GM21576 (cell line): ENCODE results near the gene DCANP1.
A peak's percentile ranks its signal among the peaks of the same experiment; 100 is the strongest.

Source experiments
- ATAC-seq: cut with Tn5 transposase; IDR thresholded peaks from one replicate; pipeline ENCODE4 v1.9.1; 2021; ENCODE audit warnings: mild to moderate bottlenecking, moderate library complexity; ENCODE audit not compliant: unreplicated experiment

The DCANP1 gene

DNA sequence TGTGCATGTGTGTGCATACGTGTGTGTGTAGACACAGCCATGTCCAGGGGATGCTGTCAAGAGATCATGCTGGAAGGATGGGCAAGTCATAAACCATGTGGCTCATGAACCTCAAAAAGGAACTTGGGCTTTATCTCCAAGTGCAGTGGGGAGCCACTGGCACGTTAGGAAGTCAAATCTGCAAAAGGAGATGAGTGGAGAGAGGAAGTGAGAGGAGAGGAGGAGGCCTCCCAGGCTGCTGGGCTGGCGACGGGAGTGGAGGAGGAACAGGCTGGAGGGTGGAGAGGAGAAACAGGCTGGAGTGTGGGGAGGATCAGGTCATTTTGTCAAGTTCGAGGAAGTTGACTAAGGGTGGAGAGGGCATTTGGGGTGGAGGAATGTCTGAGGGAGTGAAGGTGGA lies 34.2 kb upstream of the DCANP1 start:
- no peak for ATAC-seq

- no peak for ATAC-seq
Observed at GRCh38 chr5:135480511-135480910, 33.4 kb upstream of the DCANP1 start.

DNA sequence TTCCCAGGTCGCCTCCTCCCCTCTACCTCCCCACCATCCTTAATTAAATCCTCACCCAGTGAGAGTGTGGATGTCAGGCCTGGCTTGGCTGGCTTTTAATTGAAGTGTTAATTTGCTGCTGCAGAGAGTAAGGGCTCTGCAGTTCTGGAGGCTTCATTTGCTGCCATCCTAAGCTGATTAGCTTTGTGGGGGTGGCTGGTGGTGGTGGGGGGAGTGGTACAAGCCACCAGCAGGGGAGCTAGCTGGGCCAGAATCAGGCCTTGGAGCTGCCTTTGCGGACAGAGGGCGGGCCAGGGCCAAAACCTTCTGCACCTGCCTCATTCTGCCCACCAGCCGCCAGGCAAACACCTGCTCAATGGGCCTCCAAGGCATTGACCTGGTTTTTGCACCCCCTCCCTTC lies 31.8 kb upstream of the DCANP1 start:
- no peak for ATAC-seq

- no peak for ATAC-seq
Observed at GRCh38 chr5:135477613-135478066, 30.5 kb upstream of the DCANP1 start.

GRCh38 chr5:135476615-135477581 lies 29.8 kb upstream of the DCANP1 start:
- no peak for ATAC-seq

DNA sequence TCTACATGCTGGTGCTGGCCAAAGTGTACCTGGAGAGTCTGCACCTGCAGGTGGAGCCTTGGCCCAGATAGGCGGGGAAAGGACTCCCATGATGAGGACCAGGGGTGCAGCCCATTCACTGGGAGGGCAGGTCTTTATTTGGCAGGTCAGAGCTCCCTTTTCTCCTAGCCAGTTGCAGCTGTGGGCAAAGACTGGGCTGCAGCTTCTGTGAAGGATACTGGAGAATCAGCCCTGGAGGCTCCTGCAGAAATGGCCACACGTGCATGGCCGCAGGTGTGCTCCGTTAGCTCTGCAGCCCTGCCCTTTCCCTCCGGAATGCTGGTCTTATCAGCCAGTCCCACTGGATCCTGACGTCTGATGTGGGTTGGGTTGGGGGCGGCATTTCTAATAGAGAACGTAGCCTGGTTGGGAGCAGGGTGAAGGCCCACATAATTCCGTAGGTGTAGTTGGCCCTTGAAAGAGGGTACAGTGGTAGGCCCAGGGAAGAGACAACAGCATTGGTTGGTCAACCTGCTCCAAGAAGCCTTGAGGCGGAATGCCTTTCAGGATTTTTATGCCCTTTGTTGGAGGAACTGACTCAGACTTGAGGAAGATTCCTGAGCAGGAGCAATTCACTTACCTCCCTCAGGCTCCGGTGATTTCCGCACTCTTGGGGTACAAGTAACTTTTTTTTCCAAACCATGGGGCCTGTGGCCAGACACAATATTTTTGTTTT lies 27.0 kb upstream of the DCANP1 start:
- ATAC-seq, result no peak

GRCh38 chr5:135472141-135472540 lies 25.0 kb upstream of the DCANP1 start:
- ATAC-seq, result no peak

DNA sequence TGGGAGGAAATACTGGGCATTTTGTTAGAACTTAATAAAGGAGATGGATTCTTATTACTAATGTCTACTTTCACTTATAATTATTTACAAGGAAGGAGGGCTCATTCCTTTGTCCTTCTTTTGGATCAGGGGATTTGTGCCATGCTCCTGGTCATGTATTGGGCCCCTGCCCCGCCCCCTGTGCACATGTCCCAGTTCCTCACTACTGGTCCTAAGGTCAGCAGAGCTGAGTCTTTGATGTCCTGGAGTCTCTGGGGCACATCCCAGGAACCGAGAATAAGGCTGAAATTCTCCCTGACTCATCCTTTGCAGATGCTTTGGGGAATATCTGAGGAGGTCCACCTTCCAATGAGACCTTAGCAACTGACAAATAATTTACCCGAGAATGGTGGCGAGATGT lies 24.6 kb upstream of the DCANP1 start:
- no peak for ATAC-seq

DNA sequence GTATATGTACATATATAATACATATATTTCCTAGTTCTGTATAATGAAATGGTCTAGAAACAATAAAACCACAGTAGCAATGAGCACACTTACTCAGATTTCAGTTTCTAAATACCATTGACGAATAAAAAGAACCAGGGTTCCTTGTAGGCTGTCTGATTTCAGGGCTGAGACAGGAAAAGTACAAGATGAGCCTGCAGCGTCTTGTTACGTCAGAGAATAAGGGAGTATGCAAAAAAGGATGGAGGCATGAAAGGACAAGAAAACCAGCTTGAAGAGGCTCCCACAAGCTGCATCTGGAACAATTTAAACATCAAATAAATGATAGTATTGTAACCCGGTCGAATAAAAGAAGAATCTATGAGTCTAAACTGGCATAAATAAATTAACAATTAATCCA lies 22.8 kb upstream of the DCANP1 start:
- ATAC-seq, result no peak

DNA sequence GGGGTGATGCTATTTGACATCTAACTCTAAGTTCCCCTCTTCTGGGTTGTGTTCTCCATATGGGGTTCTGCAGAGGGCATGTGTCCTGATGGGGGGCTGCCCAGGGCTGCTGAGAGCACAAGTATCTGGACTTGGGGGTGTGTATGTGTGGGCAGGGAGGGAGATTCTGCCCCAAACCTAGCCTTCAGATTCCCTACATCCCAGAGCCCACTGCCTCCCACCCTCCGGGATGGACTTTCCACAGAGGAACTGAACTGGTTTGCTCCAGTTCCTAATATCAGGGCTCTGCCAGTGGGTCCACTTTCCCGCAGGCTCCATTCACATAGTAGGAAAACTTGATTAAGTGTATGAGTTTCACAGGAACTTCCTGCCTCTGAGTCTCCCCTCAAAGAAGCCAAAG lies 21.4 kb upstream of the DCANP1 start:
- ATAC-seq, result no peak

DNA sequence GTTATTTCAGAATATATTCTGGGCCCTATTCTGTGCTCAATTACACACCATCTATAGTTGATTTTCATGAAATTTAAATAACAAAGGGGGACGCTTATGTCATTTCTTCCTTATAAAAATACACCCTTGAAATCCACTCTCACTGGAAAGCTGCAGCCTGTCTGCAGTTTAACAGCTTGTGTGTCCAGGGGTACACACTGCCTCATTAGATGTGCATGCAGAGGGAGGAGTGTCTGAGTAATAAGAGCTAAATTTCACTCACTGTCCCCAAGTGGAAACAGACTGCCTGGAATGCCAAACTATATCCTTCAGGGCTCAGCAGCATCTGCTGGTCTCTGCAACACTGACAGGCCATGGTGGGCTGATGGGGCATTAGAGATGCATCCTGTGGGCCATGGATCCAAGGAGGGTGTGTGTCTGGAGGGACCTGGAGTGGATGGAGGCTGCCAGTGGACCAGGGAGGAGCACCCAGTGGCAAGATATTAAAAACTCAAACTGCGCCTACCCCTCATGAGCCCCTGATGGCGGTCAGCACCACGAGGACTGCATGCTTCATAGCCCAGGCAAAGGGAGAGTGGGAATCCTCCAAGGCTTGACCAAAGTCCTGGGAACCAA lies 20.8 kb upstream of the DCANP1 start:
- ATAC-seq, result no peak

GRCh38 chr5:135467051-135467625 lies 20.0 kb upstream of the DCANP1 start:
- no peak for ATAC-seq

GRCh38 chr5:135466178-135467050 lies 19.3 kb upstream of the DCANP1 start:
- peak; percentile 57 for ATAC-seq

GRCh38 chr5:135465391-135466122 lies 18.4 kb upstream of the DCANP1 start:
- no peak for ATAC-seq

- ATAC-seq, result peak; percentile 60
Observed at GRCh38 chr5:135462304-135462703, 15.2 kb upstream of the DCANP1 start.

DNA sequence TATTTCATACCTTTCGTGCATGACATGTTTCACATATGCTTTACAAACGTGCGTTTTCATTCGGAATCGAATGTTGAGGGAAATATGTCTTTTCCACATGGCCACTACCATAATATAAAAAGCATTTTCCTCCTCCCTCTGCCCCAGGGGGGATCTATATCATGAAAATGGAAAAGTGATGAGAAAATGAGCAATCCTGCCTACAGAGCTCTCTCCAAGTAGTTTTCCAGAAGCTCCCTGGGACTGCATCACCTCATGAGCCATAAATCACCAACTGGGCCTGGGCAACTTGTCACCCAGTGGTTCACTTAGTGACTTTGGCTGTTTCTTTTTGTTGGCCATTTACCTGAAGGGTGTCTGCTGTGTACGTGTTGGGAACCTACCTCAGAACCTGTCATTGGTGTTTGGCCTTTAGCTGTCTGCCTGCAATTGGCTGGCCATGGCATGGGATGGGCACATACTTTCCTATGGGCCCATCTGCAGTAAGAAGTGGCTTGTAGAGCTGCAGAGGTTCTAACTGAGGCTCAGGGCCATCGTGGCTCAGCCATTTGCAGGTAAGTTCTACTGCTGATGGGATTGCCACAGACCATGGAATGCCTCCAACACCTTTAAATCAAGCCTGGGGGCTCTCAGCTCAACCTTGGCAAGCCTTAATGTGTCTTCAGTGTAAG lies 14.5 kb upstream of the DCANP1 start:
- ATAC-seq, result no peak

- ATAC-seq, result no peak
Observed at GRCh38 chr5:135460246-135461033, 13.3 kb upstream of the DCANP1 start.

DNA sequence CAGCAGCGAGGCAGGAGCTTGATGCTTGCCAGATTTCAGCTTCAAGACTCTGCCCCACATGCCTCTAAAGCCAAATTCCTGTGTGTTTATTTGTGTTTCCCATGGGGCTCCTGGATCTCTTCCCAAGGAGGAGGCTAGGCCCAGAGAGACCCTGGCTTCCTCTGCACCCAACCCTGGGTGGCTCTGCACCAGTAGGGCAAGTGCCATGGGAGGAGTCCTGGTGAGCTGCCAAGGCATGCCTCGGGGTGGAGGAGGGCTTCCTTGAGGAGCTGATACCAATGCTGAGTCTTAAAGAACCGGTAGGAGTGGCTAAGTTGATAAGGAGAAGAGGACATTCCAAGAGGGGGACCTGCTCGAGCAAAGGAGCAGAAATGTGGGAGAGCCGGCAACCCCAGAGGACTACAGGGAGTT lies 11.8 kb upstream of the DCANP1 start:
- ATAC-seq, result no peak
